ENCODE results near the gene BMX. TPM values are rescaled to one million over a fixed set of nuclear protein-coding genes. Genes with fewer than 3 reads are reported as not detected.

The BMX gene
- total RNA-seq, 1 experiment from 2014 or later: not detected

- H2BK120ac ChIP-seq (ENCODE audit: low read depth, low read length, poor library complexity, severe bottlenecking): no peak overlapping the region
- H4K5ac ChIP-seq (ENCODE audit: insufficient read length, low read depth, low read length): no peak overlapping the region
- TF ChIP-seq CTCF (conservative IDR thresholded peaks at IDR 0.05): no peak
- no peak overlapping the region for H3K4me2 ChIP-seq (ENCODE audit: insufficient read depth, insufficient read length, low read length)
- no peak overlapping the region for H3K9ac ChIP-seq (ENCODE audit: extremely low read depth, insufficient read length, low read length)
- peaks cover 0 to 8% of the 10 kb centered on the region in 2 experiments; a peak in 2 of 5 replicates for H3K9me3 Mint-ChIP-seq
- no peak overlapping the region for H3K27ac ChIP-seq (ENCODE audit: insufficient read length, low read depth, low read length)
- H3K56ac ChIP-seq (ENCODE audit: insufficient read length, low read depth, low read length): no peak overlapping the region
- H3K4me1 Mint-ChIP-seq: no peaks in the 10 kb centered on the region
- no peak overlapping the region for H2AFZ ChIP-seq (ENCODE audit: low read length)
- H2BK5ac ChIP-seq (ENCODE audit: insufficient read length, low read length): no peak overlapping the region
- H2BK20ac ChIP-seq (ENCODE audit: low read depth, low read length, poor library complexity, severe bottlenecking): no peak overlapping the region
- H3K4me3 Mint-ChIP-seq: no peak overlapping the region
- no peak overlapping the region for H2BK12ac ChIP-seq (ENCODE audit: insufficient read length, low read depth, low read length)
- no peak overlapping the region for H3K18ac ChIP-seq (ENCODE audit: insufficient read length, low read depth, low read length)
- H4K8ac ChIP-seq (replicated peaks; ENCODE audit: insufficient read length, low read depth, low read length): no peak overlapping the region
- no peaks in the 10 kb centered on the region for H3K79me2 ChIP-seq (ENCODE audit: insufficient read depth, low read length)
- no peaks in the 10 kb centered on the region for H3K27me3 ChIP-seq (ENCODE audit: insufficient read depth, low read length)
- no peak overlapping the region for H3K14ac ChIP-seq (ENCODE audit: insufficient read depth, low read length)
- H3K9me3 ChIP-seq (ENCODE audit: control insufficient read depth, low read depth, low read length): no peaks in the 10 kb centered on the region
- H3K36me3 Mint-ChIP-seq (ENCODE audit: insufficient read depth in 1 of 3, low read depth in 3 of 3): peaks cover 10 to 21% (median 16%) of the 10 kb centered on the region in 3 experiments
- H2BK15ac ChIP-seq (ENCODE audit: low read depth, low read length): no peak overlapping the region
- H3T11ph ChIP-seq (ENCODE audit: low read length): no peak overlapping the region
- no peaks in the 10 kb centered on the region for H3K27me3 Mint-ChIP-seq (ENCODE audit: low read depth)
- H4K91ac ChIP-seq (ENCODE audit: insufficient read length, low read depth, low read length): no peak overlapping the region
- no peak overlapping the region for H3K4ac ChIP-seq (ENCODE audit: low read depth, low read length)
- H3K4me1 ChIP-seq (ENCODE audit: insufficient read depth, low read length): no peaks in the 10 kb centered on the region
- H3K23ac ChIP-seq (ENCODE audit: insufficient read length, low read depth, low read length): no peak overlapping the region
- WGBS (ENCODE audit: extremely low coverage, insufficient read length, low lambda C conversion rate): no CpG with 5 or more reads among the region's 2 CpGs
- H2AK5ac ChIP-seq (ENCODE audit: insufficient read length, low read length): no peak overlapping the region
- H3K79me1 ChIP-seq (ENCODE audit: insufficient read depth, low read depth, low read length, poor library complexity, severe bottlenecking): no peaks in the 10 kb centered on the region
- H3K23me2 ChIP-seq (ENCODE audit: insufficient read length, low read depth, low read length, poor library complexity, severe bottlenecking): no peaks in the 10 kb centered on the region
- no peak overlapping the region for H3K27ac Mint-ChIP-seq
- no peak for DNase-seq
- no peaks in the 10 kb centered on the region for H4K20me1 ChIP-seq (ENCODE audit: control insufficient read depth, insufficient read depth, insufficient read length)
Observed at GRCh38 chrX:15483891-15484290, 16.7 kb upstream of the BMX start.

Data from H9 (cell line).